ENCODE data around the gene TMEM131.

Gene TMEM131

GRCh38 chr2:97752342-97753334 is 243.1 kb downstream of the TMEM131 start:
- CTCF ChIA-PET, result interaction anchor here (0.6 to 3.8 kb wide), 5 partner anchors 11 to 640 kb away, joined by 3 to 23 read pairs (median 3); no protein-coding TSS in a partner anchor
- POLR2A ChIA-PET, result no interaction called here

DNA sequence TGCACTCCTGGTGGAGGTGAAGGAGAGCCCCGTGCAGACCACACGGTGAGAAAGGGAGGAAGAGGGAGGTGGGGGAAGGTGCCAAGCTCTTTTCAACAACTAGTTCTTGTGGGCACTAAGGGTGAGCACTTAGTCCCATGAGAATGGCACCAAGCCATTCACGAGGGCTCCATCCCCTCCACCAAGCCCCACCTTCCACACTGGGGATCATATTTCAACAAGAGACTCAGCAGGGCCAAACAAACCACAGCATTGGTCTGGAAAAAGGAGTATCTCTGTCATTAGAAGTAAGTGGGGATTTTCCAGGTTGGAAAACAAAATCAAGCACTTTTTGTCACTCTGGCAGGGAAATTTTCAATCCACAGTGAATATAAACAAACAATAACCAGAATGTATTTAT is 244.0 kb downstream of the TMEM131 start:
- Histone ChIP-seq H3K27ac (ENCODE audit: extremely low read depth, low read depth, low read length) (no peak overlapping the region), H3K36me3 (ENCODE audit: control insufficient read depth in 2 of 2, insufficient read depth in 1 of 2, low read length in 2 of 2) (peaks cover 4 to 17% of the 10 kb centered on the region in 2 experiments), H3K4me3 (ENCODE audit: low read depth, low read length) (no peak overlapping the region), H3K4me1 (ENCODE audit: control insufficient read depth, insufficient read depth, low read length) (0 out of 2 replicates have a peak, but pooled peaks cover 5% of the 10 kb centered on the region), H3K9me3 (ENCODE audit: control insufficient read depth, insufficient read depth, low read depth, low read length) (no peaks in the 10 kb centered on the region)
- POLR2A ChIA-PET, result no interaction called here
- TF ChIP-seq ZNF600 (tag by site-specific recombination; IDR thresholded peaks at IDR 0.05) (peak; percentile 21; the same call in 1 of the 2 replicates), PRDM6 (tag by site-specific recombination; IDR thresholded peaks at IDR 0.05) (peak; percentile 64), WT1 (tag by site-specific recombination; IDR thresholded peaks at IDR 0.05) (peak; percentile 42), MZF1 (tag by site-specific recombination; IDR thresholded peaks at IDR 0.05; ENCODE audit: borderline replicate concordance) (peak; percentile 90), ZNF830 (tag by site-specific recombination; IDR thresholded peaks at IDR 0.05; ENCODE audit: low read depth) (no peak)
- CTCF ChIA-PET, result interaction anchor here (0.9 to 3.8 kb wide), 3 partner anchors 10 to 52 kb away, joined by 3 to 23 read pairs (median 9); no protein-coding TSS in a partner anchor

More at GRCh38 chr2:97752342-97753334, 243.1 kb downstream of the TMEM131 start:
- peaks cover 7 to 26% of the 10 kb centered on the region in 2 experiments for H3K36me3 ChIP-seq (ENCODE audit: control insufficient read depth in 2 of 2, insufficient read depth in 1 of 2, low read length in 2 of 2)
- H3K4me1 ChIP-seq (ENCODE audit: control insufficient read depth, insufficient read depth, low read length), result 0 out of 2 replicates have a peak, but pooled peaks cover 5% of the 10 kb centered on the region
- H3K27ac ChIP-seq (ENCODE audit: extremely low read depth, low read depth, low read length), result no peak overlapping the region
- no peaks in the 10 kb centered on the region for H3K9me3 ChIP-seq (ENCODE audit: control insufficient read depth, insufficient read depth, low read depth, low read length)
- TF ChIP-seq SCRT2 (tag by site-specific recombination; IDR thresholded peaks at IDR 0.05) (peak; percentile 68), ZFHX2 (tag by site-specific recombination; conservative IDR thresholded peaks at IDR 0.05) (no peak)
- no peak overlapping the region for H3K4me3 ChIP-seq (ENCODE audit: low read depth, low read length)

DNA sequence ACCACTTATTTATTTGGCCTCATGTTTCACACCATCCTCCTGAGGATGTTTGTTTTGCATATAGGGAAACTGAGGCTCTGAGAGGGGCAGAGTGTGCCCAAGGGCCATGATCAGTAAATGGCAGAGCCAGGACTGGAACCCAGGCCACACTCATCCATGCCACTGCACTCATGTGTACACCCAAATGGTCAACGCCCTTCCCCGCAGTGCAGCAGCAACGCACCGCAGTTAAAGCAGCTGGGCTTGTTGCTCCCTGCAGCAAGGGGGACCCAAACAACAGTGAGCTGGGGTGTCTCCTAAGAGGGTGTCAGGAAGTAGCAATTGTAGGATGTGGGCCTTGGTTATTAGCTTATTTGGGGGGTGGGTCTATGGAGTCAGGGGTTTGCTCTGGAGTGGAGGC is 245.7 kb downstream of the TMEM131 start:
- Histone ChIP-seq H3K36me3 (ENCODE audit: control insufficient read depth in 2 of 2, insufficient read depth in 1 of 2, low read length in 2 of 2) (peaks cover 0 to 4% of the 10 kb centered on the region in 2 experiments; a peak in 2 of 3 replicates), H3K27ac (ENCODE audit: extremely low read depth, low read depth, low read length) (no peak overlapping the region), H3K4me1 (ENCODE audit: control insufficient read depth, insufficient read depth, low read length) (0 out of 2 replicates have a peak, but pooled peaks cover 5% of the 10 kb centered on the region), H3K9me3 (ENCODE audit: control insufficient read depth, insufficient read depth, low read depth, low read length) (no peaks in the 10 kb centered on the region), H3K4me3 (ENCODE audit: low read depth, low read length) (no peak overlapping the region)
- ChIA-PET CTCF (interaction anchor here (3.0 to 3.8 kb wide), 2 partner anchors 8 to 50 kb away, joined by 9 to 23 read pairs; no protein-coding TSS in a partner anchor), POLR2A (no interaction called here)
- TF ChIP-seq ZNF529 (tag by site-specific recombination; IDR thresholded peaks at IDR 0.05; ENCODE audit: insufficient replicate concordance), result no peak
- TF ChIP-seq ZNF596 (tag by site-specific recombination; IDR thresholded peaks at IDR 0.05), result no peak
- no peak for TF ChIP-seq ZNF785 (tag by site-specific recombination; IDR thresholded peaks at IDR 0.05)
- no peak for TF ChIP-seq OSR2 (tag by site-specific recombination; IDR thresholded peaks at IDR 0.05)
- TF ChIP-seq ZNF155 (tag by site-specific recombination; IDR thresholded peaks at IDR 0.05), result no peak
- TF ChIP-seq ZNF398 (tag by site-specific recombination; IDR thresholded peaks at IDR 0.05), result no peak
- TF ChIP-seq PRDM1 (tag by site-specific recombination; IDR thresholded peaks at IDR 0.05), result no peak
- no peak for TF ChIP-seq AEBP2 (tag by site-specific recombination; IDR thresholded peaks at IDR 0.05; ENCODE audit: borderline replicate concordance)
- TF ChIP-seq GLIS2 (tag by site-specific recombination; IDR thresholded peaks at IDR 0.05), result no peak
- no peak for TF ChIP-seq IKZF3 (tag by site-specific recombination; IDR thresholded peaks at IDR 0.05)
- TF ChIP-seq, protein P1, sequence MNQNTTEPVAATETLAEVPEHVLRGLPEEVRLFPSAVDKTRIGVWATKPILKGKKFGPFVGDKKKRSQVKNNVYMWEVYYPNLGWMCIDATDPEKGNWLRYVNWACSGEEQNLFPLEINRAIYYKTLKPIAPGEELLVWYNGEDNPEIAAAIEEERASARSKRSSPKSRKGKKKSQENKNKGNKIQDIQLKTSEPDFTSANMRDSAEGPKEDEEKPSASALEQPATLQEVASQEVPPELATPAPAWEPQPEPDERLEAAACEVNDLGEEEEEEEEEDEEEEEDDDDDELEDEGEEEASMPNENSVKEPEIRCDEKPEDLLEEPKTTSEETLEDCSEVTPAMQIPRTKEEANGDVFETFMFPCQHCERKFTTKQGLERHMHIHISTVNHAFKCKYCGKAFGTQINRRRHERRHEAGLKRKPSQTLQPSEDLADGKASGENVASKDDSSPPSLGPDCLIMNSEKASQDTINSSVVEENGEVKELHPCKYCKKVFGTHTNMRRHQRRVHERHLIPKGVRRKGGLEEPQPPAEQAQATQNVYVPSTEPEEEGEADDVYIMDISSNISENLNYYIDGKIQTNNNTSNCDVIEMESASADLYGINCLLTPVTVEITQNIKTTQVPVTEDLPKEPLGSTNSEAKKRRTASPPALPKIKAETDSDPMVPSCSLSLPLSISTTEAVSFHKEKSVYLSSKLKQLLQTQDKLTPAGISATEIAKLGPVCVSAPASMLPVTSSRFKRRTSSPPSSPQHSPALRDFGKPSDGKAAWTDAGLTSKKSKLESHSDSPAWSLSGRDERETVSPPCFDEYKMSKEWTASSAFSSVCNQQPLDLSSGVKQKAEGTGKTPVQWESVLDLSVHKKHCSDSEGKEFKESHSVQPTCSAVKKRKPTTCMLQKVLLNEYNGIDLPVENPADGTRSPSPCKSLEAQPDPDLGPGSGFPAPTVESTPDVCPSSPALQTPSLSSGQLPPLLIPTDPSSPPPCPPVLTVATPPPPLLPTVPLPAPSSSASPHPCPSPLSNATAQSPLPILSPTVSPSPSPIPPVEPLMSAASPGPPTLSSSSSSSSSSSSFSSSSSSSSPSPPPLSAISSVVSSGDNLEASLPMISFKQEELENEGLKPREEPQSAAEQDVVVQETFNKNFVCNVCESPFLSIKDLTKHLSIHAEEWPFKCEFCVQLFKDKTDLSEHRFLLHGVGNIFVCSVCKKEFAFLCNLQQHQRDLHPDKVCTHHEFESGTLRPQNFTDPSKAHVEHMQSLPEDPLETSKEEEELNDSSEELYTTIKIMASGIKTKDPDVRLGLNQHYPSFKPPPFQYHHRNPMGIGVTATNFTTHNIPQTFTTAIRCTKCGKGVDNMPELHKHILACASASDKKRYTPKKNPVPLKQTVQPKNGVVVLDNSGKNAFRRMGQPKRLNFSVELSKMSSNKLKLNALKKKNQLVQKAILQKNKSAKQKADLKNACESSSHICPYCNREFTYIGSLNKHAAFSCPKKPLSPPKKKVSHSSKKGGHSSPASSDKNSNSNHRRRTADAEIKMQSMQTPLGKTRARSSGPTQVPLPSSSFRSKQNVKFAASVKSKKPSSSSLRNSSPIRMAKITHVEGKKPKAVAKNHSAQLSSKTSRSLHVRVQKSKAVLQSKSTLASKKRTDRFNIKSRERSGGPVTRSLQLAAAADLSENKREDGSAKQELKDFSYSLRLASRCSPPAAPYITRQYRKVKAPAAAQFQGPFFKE (tag by site-specific recombination; IDR thresholded peaks at IDR 0.05; ENCODE audit: borderline replicate concordance), result no peak

Data from HEK293 (cell line).